ENCODE data around the gene RARG.

Gene RARG

GRCh38 chr12:53161119-53161911 lies 70.7 kb downstream of the RARG start:
- no peak for DNase-seq

GRCh38 chr12:53160673-53161072 lies 71.3 kb downstream of the RARG start:
- no peak for DNase-seq
